ENCODE results near the gene DNAJC3. TPM values are rescaled to one million over a fixed set of nuclear protein-coding genes. Genes with fewer than 3 reads are reported as not detected.
"Not testable (repeated sequence)": the region's sequence is repeated elsewhere in the genome, so short reads cannot be mapped to it uniquely, and the experiment has no call there.

Gene DNAJC3
- total RNA-seq, 4 donors from 2014 or later, result 49.1 to 73.3 (median 53.1) TPM

GRCh38 chr13:95763601-95764000 is 86.7 kb downstream of the DNAJC3 start:
- no peak for ATAC-seq
- H3K27me3 ChIP-seq, result no peaks in the 10 kb centered on the region
- H3K4me3 ChIP-seq, result no peak overlapping the region
- no peaks in the 10 kb centered on the region for H3K4me1 ChIP-seq
- H3K9me3 ChIP-seq, result no peaks in the 10 kb centered on the region
- TF ChIP-seq POLR2A (IDR thresholded peaks at IDR 0.05) (no peak), POLR2AphosphoS5 (IDR thresholded peaks at IDR 0.05) (no peak), CTCF (IDR thresholded peaks at IDR 0.05) (no peak), EP300 (IDR thresholded peaks at IDR 0.05) (no peak)
- WGBS, 2 donors (ENCODE audit: low coverage in 1 of 2), result 83 to 85% methylated on average over 4 of the region's 4 CpGs
- H3K27ac ChIP-seq, result no peak overlapping the region
- H3K36me3 ChIP-seq, result peaks cover 0 to 77% of the 10 kb centered on the region in 2 donors

GRCh38 chr13:95771905-95772304 is 95.0 kb downstream of the DNAJC3 start:
- no peak overlapping the region for H3K27ac ChIP-seq
- H3K36me3 ChIP-seq, result peaks cover 0 to 30% of the 10 kb centered on the region in 2 donors
- no peaks in the 10 kb centered on the region for H3K27me3 ChIP-seq
- H3K4me1 ChIP-seq, result no peaks in the 10 kb centered on the region
- H3K9me3 ChIP-seq, result no peaks in the 10 kb centered on the region
- ATAC-seq, result no peak
- H3K4me3 ChIP-seq, result no peak overlapping the region
- no peak for TF ChIP-seq POLR2AphosphoS5 (IDR thresholded peaks at IDR 0.05)
- TF ChIP-seq EP300 (IDR thresholded peaks at IDR 0.05), result no peak
- WGBS, 2 donors (ENCODE audit: low coverage in 1 of 2), result 72 to 93% methylated on average over 2 to 4 of the region's 4 CpGs

- no peak overlapping the region for H3K27ac ChIP-seq
- H3K4me3 ChIP-seq, result no peak overlapping the region
- H3K36me3 ChIP-seq, result peaks cover 0 to 34% of the 10 kb centered on the region in 2 donors
- no peaks in the 10 kb centered on the region for H3K9me3 ChIP-seq
- WGBS, 2 donors (ENCODE audit: low coverage in 1 of 2), result 62% methylated on average over 1 of the region's 1 CpG; no CpG with 5 or more reads in 1 of the 2 donors
- H3K27me3 ChIP-seq, result no peaks in the 10 kb centered on the region
- H3K4me1 ChIP-seq, result peaks cover 3 to 10% (median 3%) of the 10 kb centered on the region in 3 donors
- no peak for ATAC-seq
- TF ChIP-seq EP300 (IDR thresholded peaks at IDR 0.05) (no peak), POLR2A (IDR thresholded peaks at IDR 0.05) (no peak), CTCF (IDR thresholded peaks at IDR 0.05) (no peak), POLR2AphosphoS5 (IDR thresholded peaks at IDR 0.05) (no peak)
Measured at GRCh38 chr13:95779522-95779921, 102.6 kb downstream of the DNAJC3 start.

- no peak overlapping the region for H3K27ac ChIP-seq
- ATAC-seq, result no peak
- 92 to 100% methylated on average over 3 to 5 of the region's 6 CpGs for WGBS, 2 donors (ENCODE audit: low coverage in 1 of 2)
Measured at GRCh38 chr13:95781016-95781415, 104.1 kb downstream of the DNAJC3 start.

GRCh38 chr13:95781940-95782339 is 105.0 kb downstream of the DNAJC3 start:
- Histone ChIP-seq H3K36me3 (peaks cover 0 to 36% of the 10 kb centered on the region in 2 donors), H3K4me1 (peaks cover 3 to 16% (median 5%) of the 10 kb centered on the region in 3 donors)
- H3K4me3 ChIP-seq, H3K9me3 ChIP-seq, H3K27ac ChIP-seq, H3K27me3 ChIP-seq, ATAC-seq: not testable (repeated sequence)
- no CpG with 5 or more reads among the region's 1 CpG for WGBS, 2 donors (ENCODE audit: low coverage in 1 of 2)

More at GRCh38 chr13:95781016-95781415, 104.1 kb downstream of the DNAJC3 start:
- no peak overlapping the region for H3K4me3 ChIP-seq
- no peaks in the 10 kb centered on the region for H3K27me3 ChIP-seq
- H3K36me3 ChIP-seq, result peaks cover 0 to 34% of the 10 kb centered on the region in 2 donors
- no peaks in the 10 kb centered on the region for H3K9me3 ChIP-seq
- no peak for TF ChIP-seq POLR2AphosphoS5 (IDR thresholded peaks at IDR 0.05)
- TF ChIP-seq EP300 (IDR thresholded peaks at IDR 0.05), result no peak
- no peak for TF ChIP-seq CTCF (IDR thresholded peaks at IDR 0.05)
- TF ChIP-seq POLR2A (IDR thresholded peaks at IDR 0.05), result no peak
- H3K4me1 ChIP-seq, result peaks cover 3 to 16% (median 5%) of the 10 kb centered on the region in 3 donors

- TF ChIP-seq CTCF (IDR thresholded peaks at IDR 0.05), result no peak
- no peak for TF ChIP-seq EP300 (IDR thresholded peaks at IDR 0.05)
- TF ChIP-seq POLR2AphosphoS5 (IDR thresholded peaks at IDR 0.05), result no peak
- no peak for TF ChIP-seq POLR2A (IDR thresholded peaks at IDR 0.05)
- Histone ChIP-seq H3K27ac (no peak overlapping the region), H3K36me3 (peaks cover 0 to 44% of the 10 kb centered on the region in 2 donors), H3K4me3 (no peak overlapping the region), H3K9me3 (no peaks in the 10 kb centered on the region), H3K4me1 (peaks cover 3 to 16% (median 5%) of the 10 kb centered on the region in 3 donors), H3K27me3 (no peaks in the 10 kb centered on the region)
- no peak for ATAC-seq
- 79 to 84% methylated on average over 4 to 5 of the region's 5 CpGs for WGBS, 2 donors (ENCODE audit: low coverage in 1 of 2)
Measured at GRCh38 chr13:95783747-95784146, 106.8 kb downstream of the DNAJC3 start.
